ENCODE data around the gene NCOA6.
"Not testable (repeated sequence)": the region's sequence is repeated elsewhere in the genome, so short reads cannot be mapped to it uniquely, and the experiment has no call there.

The NCOA6 gene

GRCh38 chr20:34774886-34775285 lies 50.6 kb downstream of the NCOA6 start:
- DNase-seq (ENCODE audit: low spot score), result no peak

GRCh38 chr20:34774449-34774848 lies 51.0 kb downstream of the NCOA6 start:
- DNase-seq (ENCODE audit: low spot score), result no peak

- DNase-seq (ENCODE audit: low spot score), result no peak
These were observed 51.7 kb downstream of the NCOA6 start for GRCh38 chr20:34773726-34774125.

GRCh38 chr20:34772437-34772836 lies 53.0 kb downstream of the NCOA6 start:
- DNase-seq (ENCODE audit: low spot score), result no peak

GRCh38 chr20:34771680-34772081 lies 53.8 kb downstream of the NCOA6 start:
- DNase-seq (ENCODE audit: low spot score), result no peak

- no peak for DNase-seq (ENCODE audit: low spot score)
These were observed 57.4 kb downstream of the NCOA6 start for GRCh38 chr20:34768096-34768495.

- DNase-seq (ENCODE audit: low spot score), result no peak
These were observed 63.4 kb downstream of the NCOA6 start for GRCh38 chr20:34762031-34762555.

GRCh38 chr20:34755367-34755766 lies 70.1 kb downstream of the NCOA6 start:
- DNase-seq (ENCODE audit: low spot score), result no peak

GRCh38 chr20:34754611-34755010 lies 70.8 kb downstream of the NCOA6 start:
- no peak for DNase-seq (ENCODE audit: low spot score)

- peak; percentile 7 for DNase-seq (ENCODE audit: low spot score)
These were observed 71.6 kb downstream of the NCOA6 start for GRCh38 chr20:34753706-34754461.

GRCh38 chr20:34751453-34751852 lies 74.0 kb downstream of the NCOA6 start:
- no peak for DNase-seq (ENCODE audit: low spot score)

GRCh38 chr20:34750484-34750883 lies 75.0 kb downstream of the NCOA6 start:
- DNase-seq (ENCODE audit: low spot score), result no peak

- DNase-seq (ENCODE audit: low spot score), result no peak
These were observed 76.7 kb downstream of the NCOA6 start for GRCh38 chr20:34748709-34749108.

GRCh38 chr20:34747479-34747878 lies 78.0 kb downstream of the NCOA6 start:
- no peak for DNase-seq (ENCODE audit: low spot score)

- DNase-seq (ENCODE audit: low spot score), result no peak
These were observed 78.8 kb downstream of the NCOA6 start for GRCh38 chr20:34746674-34747073.

GRCh38 chr20:34744847-34745246 lies 80.6 kb downstream of the NCOA6 start:
- peak; percentile 46 for DNase-seq (ENCODE audit: low spot score)

- DNase-seq (ENCODE audit: low spot score), result no peak
These were observed 81.1 kb downstream of the NCOA6 start for GRCh38 chr20:34744340-34744739.

- no peak for DNase-seq (ENCODE audit: low spot score)
These were observed 82.4 kb downstream of the NCOA6 start for GRCh38 chr20:34743039-34743438.

GRCh38 chr20:34736106-34736735 lies 89.2 kb downstream of the NCOA6 start:
- DNase-seq (ENCODE audit: low spot score), result peak; percentile 87

- no peak for DNase-seq (ENCODE audit: low spot score)
These were observed 92.9 kb downstream of the NCOA6 start for GRCh38 chr20:34732523-34732922.

- DNase-seq (ENCODE audit: low spot score), result no peak
These were observed 96.0 kb downstream of the NCOA6 start for GRCh38 chr20:34729416-34729815.

GRCh38 chr20:34724172-34724571 lies 101.3 kb downstream of the NCOA6 start:
- no peak for DNase-seq (ENCODE audit: low spot score)

GRCh38 chr20:34722560-34722959 lies 102.9 kb downstream of the NCOA6 start:
- not testable (repeated sequence) for DNase-seq (ENCODE audit: low spot score)

All from cerebellar cortex (tissue), 1 donor.